CD14-positive monocyte (primary cell): ENCODE measurements around the gene WFDC1. TPM values are rescaled to one million over a fixed set of nuclear protein-coding genes. Genes with fewer than 3 reads are reported as not detected.

ENCODE experiments used
- DNase-seq, 3 donors: peaks; one replicate each; pipeline ENCODE4 v3.0.0-alpha.2; 2011 to 2022
- H2AFZ ChIP-seq: 2 replicates; pipeline ENCODE4 v1.6.0; 2012; ENCODE audit warnings: mild to moderate bottlenecking, low read depth, low read length, inconsistent platforms; ENCODE audit not compliant: insufficient read depth, poor library complexity, severe bottlenecking
- H3K27ac ChIP-seq, 2 donors: 1 replicate in 1 of 2; 2 replicates in 1 of 2; pipeline ENCODE4 v1.5.1; 2012 to 2013; ENCODE audit warnings: low read length in 2 of 2, control low read depth in 1 of 2, inconsistent platforms in 1 of 2, low read depth in 1 of 2, mild to moderate bottlenecking in 1 of 2
- H3K27me3 ChIP-seq, 2 donors: one replicate each; pipeline versions ENCODE4 v1.6.0 to v1.6.1; 2011 to 2013; ENCODE audit warnings: low read length in 2 of 2; ENCODE audit not compliant: control insufficient read depth in 2 of 2, insufficient read depth in 2 of 2
- H3K36me3 ChIP-seq, 2 donors: replicated peaks in 1 of 2; 1 replicate in 1 of 2; 2 replicates in 1 of 2; pipeline versions ENCODE4 v1.5.1 to v1.6.1; 2012 to 2013; ENCODE audit warnings: low read length in 2 of 2, control low read depth in 1 of 2, inconsistent platforms in 1 of 2, mild to moderate bottlenecking in 1 of 2; ENCODE audit not compliant: insufficient read depth in 2 of 2, control insufficient read depth in 1 of 2
- H3K4me1 ChIP-seq, 2 donors: 1 replicate in 1 of 2; 2 replicates in 1 of 2; pipeline versions ENCODE4 v1.5.1 to v1.6.1; 2012 to 2013; ENCODE audit warnings: low read length in 2 of 2, control low read depth in 1 of 2, inconsistent platforms in 1 of 2, mild to moderate bottlenecking in 1 of 2, moderate library complexity in 1 of 2; ENCODE audit not compliant: insufficient read depth in 2 of 2, control insufficient read depth in 1 of 2
- H3K4me2 ChIP-seq: replicated peaks from 2 replicates; pipeline ENCODE3; 2012; ENCODE audit warnings: low read length, moderate library complexity, mild to moderate bottlenecking; ENCODE audit not compliant: poor library complexity, severe bottlenecking; ENCODE audit errors: extremely low read depth
- H3K4me3 ChIP-seq, 3 experiments: fragments of 200-600 bp in 1 of 3; sonication (generic) in 1 of 3; replicated peaks in 1 of 3; 1 replicate in 2 of 3; 2 replicates in 1 of 3; pipeline ENCODE4 v1.5.1; 2011 to 2013; ENCODE audit warnings: low read length in 3 of 3, mild to moderate bottlenecking in 3 of 3, control low read depth in 2 of 3, low read depth in 2 of 3, inconsistent platforms in 1 of 3, moderate library complexity in 1 of 3
- H3K79me2 ChIP-seq: 2 replicates; pipeline ENCODE4 v1.6.0; 2012; ENCODE audit warnings: mild to moderate bottlenecking, control low read depth, inconsistent platforms, low read length, moderate library complexity; ENCODE audit not compliant: insufficient read depth
- H3K9ac ChIP-seq: 2 replicates; pipeline ENCODE4 v1.6.0; 2017; ENCODE audit warnings: low read length, mild to moderate bottlenecking; ENCODE audit not compliant: insufficient read depth, poor library complexity, severe bottlenecking
- H3K9me3 ChIP-seq, 2 donors: replicated peaks in 1 of 2; 1 replicate in 1 of 2; 2 replicates in 1 of 2; pipeline versions ENCODE4 v1.5.1 to v1.6.1; 2012 to 2013; ENCODE audit warnings: low read length in 2 of 2, control low read depth in 1 of 2; ENCODE audit not compliant: control insufficient read depth in 1 of 2, insufficient read depth in 1 of 2
- H4K20me1 ChIP-seq: 2 replicates; pipeline ENCODE4 v1.6.0; 2012; ENCODE audit warnings: mild to moderate bottlenecking, low read length, control low read depth, moderate library complexity; ENCODE audit not compliant: insufficient read depth
- H3K27ac Mint-ChIP-seq, 7 donors: one replicate each; pipeline ENCODE4 v1.8.0; 2020; ENCODE audit warnings: mild to moderate bottlenecking in 7 of 7, mixed read lengths in 7 of 7, moderate library complexity in 6 of 7, inconsistent platforms in 2 of 7
- H3K27me3 Mint-ChIP-seq, 3 donors: one replicate each; pipeline ENCODE4 v1.8.0; 2021 to 2022; ENCODE audit warnings: low read depth in 3 of 3, mild to moderate bottlenecking in 3 of 3, mixed read lengths in 3 of 3, moderate library complexity in 3 of 3, inconsistent platforms in 1 of 3
- H3K36me3 Mint-ChIP-seq, 2 donors: one replicate each; pipeline ENCODE4 v1.8.0; 2020; ENCODE audit warnings: mixed read lengths in 2 of 2, inconsistent platforms in 1 of 2, mild to moderate bottlenecking in 1 of 2
- H3K4me1 Mint-ChIP-seq: one replicate; pipeline ENCODE4 v1.8.0; 2020; ENCODE audit warnings: mild to moderate bottlenecking, mixed read lengths
- H3K4me3 Mint-ChIP-seq, 2 donors: one replicate each; pipeline ENCODE4 v1.8.0; 2020; ENCODE audit warnings: mild to moderate bottlenecking in 2 of 2, mixed read lengths in 2 of 2, moderate library complexity in 1 of 2
- H3K9me3 Mint-ChIP-seq, 7 donors: one replicate each; pipeline ENCODE4 v1.8.0; 2020 to 2022; ENCODE audit warnings: mixed read lengths in 7 of 7, mild to moderate bottlenecking in 6 of 7, moderate library complexity in 6 of 7, inconsistent platforms in 2 of 7
- CTCF ChIP-seq: fragments of 200-600 bp; IDR thresholded peaks from one replicate; pipeline ENCODE4 v1.8.0; 2022; ENCODE audit warnings: antibody characterized with exemption, mild to moderate bottlenecking
- WGBS: methylation state at CpG from one replicate; pipeline ENCODE4 v1.1.5; 2013; ENCODE audit warnings: missing lambda C conversion rate; ENCODE audit not compliant: insufficient coverage; 5-methylcytosine and 5-hydroxymethylcytosine counted together
- intact Hi-C, 2 donors: fragments of 100-400 bp; cut with micrococcal nuclease; formaldehyde crosslinking; loops; one replicate each; pipeline versions ENCODE4 v1.15.0 to v1.15.1; 2023
- polyA plus RNA-seq, 3 donors: library from polyadenylated mRNA; depleted of rRNA in 1 of 3; unstranded in 2 of 3; stranded (reverse) in 1 of 3; fragments of 300-500 nt in 2 of 3; fragments of >200 nt in 1 of 3; fragmentation: Illumina TruSeq in 2 of 3; gene quantifications; 1 replicate in 2 of 3; 2 replicates in 1 of 3; pipeline ENCODE4 v1.2.3, GENCODE V29; 2012 to 2021

WFDC1 gene
- polyA plus RNA-seq, 3 donors, result not detected

GRCh38 chr16:84357191-84357651 is 62.5 kb downstream of the WFDC1 start:
- intact Hi-C loops, result no loop called here
- H3K4me3 Mint-ChIP-seq, result no peak overlapping the region
- 0% methylated on average over 2 of the region's 9 CpGs for WGBS
- DNase-seq, result peak; percentile 78 to 91 (median 81)
- H3K27ac ChIP-seq, result peak overlapping the region; percentile 3 to 67
- no peaks in the 10 kb centered on the region for H3K36me3 ChIP-seq
- H3K27ac Mint-ChIP-seq, result peak overlapping the region; percentile 20 to 87 (median 81)
- no peaks in the 10 kb centered on the region for H3K36me3 Mint-ChIP-seq
- peaks cover 32 to 40% (median 36%) of the 10 kb centered on the region in 3 donors for H3K27me3 Mint-ChIP-seq
- H3K79me2 ChIP-seq, result no peaks in the 10 kb centered on the region
- H3K4me2 ChIP-seq, result peak overlapping the region; percentile 4
- no peak for TF ChIP-seq CTCF
- peaks cover 20% of the 10 kb centered on the region for H3K4me1 Mint-ChIP-seq
- H3K4me3 ChIP-seq, result no peak overlapping the region
- no peaks in the 10 kb centered on the region for H3K9me3 ChIP-seq
- H3K9me3 Mint-ChIP-seq, result peaks cover 0 to 4% (median 0%) of the 10 kb centered on the region in 7 donors
- peaks cover 32 to 33% of the 10 kb centered on the region in 2 donors for H3K4me1 ChIP-seq
- H3K9ac ChIP-seq, result peak overlapping the region; percentile 2
- H3K27me3 ChIP-seq, result peaks cover 0 to 9% of the 10 kb centered on the region in 2 donors
- no peak overlapping the region for H2AFZ ChIP-seq
- H4K20me1 ChIP-seq, result no peaks in the 10 kb centered on the region

DNA sequence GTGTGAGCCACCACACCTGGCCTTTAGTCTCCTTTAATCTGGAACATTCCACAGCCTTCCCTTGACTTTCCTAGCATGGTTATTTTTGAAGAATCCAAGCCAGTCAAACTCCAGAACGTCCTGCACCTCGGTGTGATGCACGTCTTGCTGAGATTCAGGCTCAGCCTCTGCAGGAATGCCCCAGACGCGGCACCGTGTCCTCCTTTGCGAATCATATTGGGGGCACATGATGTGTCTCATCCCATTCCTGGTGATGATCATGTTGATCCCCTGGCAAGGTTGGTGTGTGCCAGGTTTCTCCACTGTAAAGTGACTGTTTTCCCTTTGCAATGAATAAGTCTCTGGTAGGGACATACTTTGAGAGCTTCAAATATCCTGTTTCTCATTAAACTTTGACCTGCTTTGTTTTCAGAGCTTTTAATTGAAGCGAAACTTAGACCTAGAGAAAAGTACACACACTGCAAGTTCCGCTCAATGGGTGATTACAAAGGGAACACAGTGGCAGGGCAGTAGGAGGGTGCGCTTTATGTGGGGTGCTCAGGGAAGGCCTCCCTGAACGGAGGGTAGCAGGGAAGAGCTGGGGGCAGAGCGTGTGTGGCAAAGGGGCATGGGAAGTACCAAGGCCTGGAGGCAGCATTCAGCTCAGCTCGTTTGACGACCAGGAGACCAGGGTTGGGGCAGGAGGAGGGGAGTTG is 64.1 kb downstream of the WFDC1 start:
- Histone ChIP-seq H3K79me2 (no peaks in the 10 kb centered on the region), H3K9ac (no peak overlapping the region), H3K36me3 (no peaks in the 10 kb centered on the region), H3K4me2 (no peak overlapping the region), H3K27me3 (peaks cover 0 to 9% of the 10 kb centered on the region in 2 donors), H3K27ac (no peak overlapping the region), H3K4me3 (no peak overlapping the region), H3K4me1 (peaks cover 32 to 33% of the 10 kb centered on the region in 2 donors), H2AFZ (no peak overlapping the region), H4K20me1 (no peaks in the 10 kb centered on the region), H3K9me3 (no peaks in the 10 kb centered on the region)
- peaks cover 20% of the 10 kb centered on the region for H3K4me1 Mint-ChIP-seq
- no peak overlapping the region for H3K4me3 Mint-ChIP-seq
- H3K36me3 Mint-ChIP-seq, result no peaks in the 10 kb centered on the region
- no peak overlapping the region for H3K27ac Mint-ChIP-seq
- no peak for TF ChIP-seq CTCF
- H3K27me3 Mint-ChIP-seq, result peaks cover 32 to 38% (median 34%) of the 10 kb centered on the region in 3 donors
- WGBS, result 99% methylated on average over 11 of the region's 14 CpGs
- intact Hi-C loops, result no loop called here
- H3K9me3 Mint-ChIP-seq, result peaks cover 0 to 4% (median 0%) of the 10 kb centered on the region in 7 donors
- no peak for DNase-seq
